ENCODE data around the gene MARCHF10.

MARCHF10 gene

GRCh38 chr17:62704381-62704971 lies 103.6 kb downstream of the MARCHF10 start:
- Histone ChIP-seq H2AFZ (ENCODE audit: low read depth, low read length) (peak overlapping the region; percentile 47), H4K20me1 (ENCODE audit: insufficient read depth, low read length) (no peaks in the 10 kb centered on the region), H3K4me2 (ENCODE audit: low read length) (peak overlapping the region; percentile 98), H3K9me3 (ENCODE audit: insufficient read depth, low read length) (no peaks in the 10 kb centered on the region; the same call in none of the 2 replicates), H3K9ac (ENCODE audit: low read length) (peak overlapping the region; percentile 54), H3K27ac (ENCODE audit: low read length) (no peak overlapping the region), H3K4me1 (ENCODE audit: low read length) (peaks cover 29% of the 10 kb centered on the region), H3K4me3 (ENCODE audit: low read length) (peak overlapping the region; percentile 79), H3K79me2 (ENCODE audit: low read length) (no peaks in the 10 kb centered on the region), H3K27me3 (ENCODE audit: low read depth, low read length) (peaks cover 11% of the 10 kb centered on the region; the same call in 1 of the 2 replicates), H3K36me3 (replicated peaks; ENCODE audit: low read depth, low read length) (peaks cover 4% of the 10 kb centered on the region)
- TF ChIP-seq EZH2phosphoT487 (IDR thresholded peaks at IDR 0.05; ENCODE audit: low read depth) (no peak), CTCF (IDR thresholded peaks at IDR 0.05; ENCODE audit: low read depth, low read length) (no peak)

GRCh38 chr17:62703776-62704380 lies 104.2 kb downstream of the MARCHF10 start:
- Histone ChIP-seq H3K4me2 (ENCODE audit: low read length) (peak overlapping the region; percentile 98), H3K9ac (ENCODE audit: low read length) (peak overlapping the region; percentile 54), H3K4me1 (ENCODE audit: low read length) (peaks cover 29% of the 10 kb centered on the region), H3K79me2 (ENCODE audit: low read length) (no peaks in the 10 kb centered on the region), H3K9me3 (ENCODE audit: insufficient read depth, low read length) (no peaks in the 10 kb centered on the region; the same call in none of the 2 replicates), H3K36me3 (replicated peaks; ENCODE audit: low read depth, low read length) (peaks cover 4% of the 10 kb centered on the region), H3K4me3 (ENCODE audit: low read length) (peak overlapping the region; percentile 79), H3K27ac (ENCODE audit: low read length) (no peak overlapping the region), H4K20me1 (ENCODE audit: insufficient read depth, low read length) (no peaks in the 10 kb centered on the region), H3K27me3 (ENCODE audit: low read depth, low read length) (peaks cover 11% of the 10 kb centered on the region; the same call in 1 of the 2 replicates), H2AFZ (ENCODE audit: low read depth, low read length) (peak overlapping the region; percentile 95)
- TF ChIP-seq EZH2phosphoT487 (IDR thresholded peaks at IDR 0.05; ENCODE audit: low read depth) = no peak
- peak; percentile 68 for TF ChIP-seq CTCF (IDR thresholded peaks at IDR 0.05; ENCODE audit: low read depth, low read length)

- Histone ChIP-seq H2AFZ (ENCODE audit: low read depth, low read length) (peak overlapping the region; percentile 95), H3K4me2 (ENCODE audit: low read length) (peak overlapping the region; percentile 98), H3K27ac (ENCODE audit: low read length) (no peak overlapping the region), H4K20me1 (ENCODE audit: insufficient read depth, low read length) (no peaks in the 10 kb centered on the region), H3K9me3 (ENCODE audit: insufficient read depth, low read length) (no peaks in the 10 kb centered on the region; the same call in 1 of the 2 replicates), H3K4me3 (ENCODE audit: low read length) (peak overlapping the region; percentile 79), H3K9ac (ENCODE audit: low read length) (peak overlapping the region; percentile 54), H3K4me1 (ENCODE audit: low read length) (peaks cover 29% of the 10 kb centered on the region), H3K79me2 (ENCODE audit: low read length) (no peaks in the 10 kb centered on the region), H3K36me3 (replicated peaks; ENCODE audit: low read depth, low read length) (no peaks in the 10 kb centered on the region), H3K27me3 (ENCODE audit: low read depth, low read length) (peaks cover 11% of the 10 kb centered on the region; the same call in 1 of the 2 replicates)
- TF ChIP-seq EZH2phosphoT487 (IDR thresholded peaks at IDR 0.05; ENCODE audit: low read depth) = no peak
- no peak for TF ChIP-seq CTCF (IDR thresholded peaks at IDR 0.05; ENCODE audit: low read depth, low read length)
These were observed 104.8 kb downstream of the MARCHF10 start for GRCh38 chr17:62703261-62703775.

- Histone ChIP-seq H4K20me1 (ENCODE audit: insufficient read depth, low read length) (no peaks in the 10 kb centered on the region), H3K9ac (ENCODE audit: low read length) (no peak overlapping the region), H3K27ac (ENCODE audit: low read length) (no peak overlapping the region), H3K4me2 (ENCODE audit: low read length) (peak overlapping the region; percentile 98), H3K4me1 (ENCODE audit: low read length) (peaks cover 29% of the 10 kb centered on the region), H3K36me3 (replicated peaks; ENCODE audit: low read depth, low read length) (no peaks in the 10 kb centered on the region), H3K27me3 (ENCODE audit: low read depth, low read length) (peaks cover 11% of the 10 kb centered on the region; the same call in 1 of the 2 replicates), H3K9me3 (ENCODE audit: insufficient read depth, low read length) (no peaks in the 10 kb centered on the region), H3K79me2 (ENCODE audit: low read length) (no peaks in the 10 kb centered on the region), H2AFZ (ENCODE audit: low read depth, low read length) (no peak overlapping the region), H3K4me3 (ENCODE audit: low read length) (no peak overlapping the region)
- TF ChIP-seq CTCF (IDR thresholded peaks at IDR 0.05; ENCODE audit: low read depth, low read length) (no peak), EZH2phosphoT487 (IDR thresholded peaks at IDR 0.05; ENCODE audit: low read depth) (no peak)
These were observed 105.3 kb downstream of the MARCHF10 start for GRCh38 chr17:62702746-62703260.

Measured in OCI-LY3 (cell line).